Stomach (tissue), 4 donors: Measurements from ENCODE around the gene PTGDS.

ENCODE experiments used
- POLR2A ChIP-seq, 4 donors: fragments of 450-650 bp; IDR thresholded peaks; one replicate each; pipeline ENCODE4 v1.6.1; 2016; ENCODE audit warnings: antibody characterized with exemption in 4 of 4, control low read depth in 2 of 4, mild to moderate bottlenecking in 1 of 4, moderate library complexity in 1 of 4
- TF ChIP-seq, protein P1 (sequence below), 7 experiments: fragments of 450-650 bp in 4 of 7; fragments of 200-600 bp in 3 of 7; sonication (generic) in 3 of 7; IDR thresholded peaks; one replicate each; pipeline ENCODE4 v1.5.1; 2016 to 2019; ENCODE audit warnings: antibody characterized with exemption in 7 of 7, control low read depth in 2 of 7, mild to moderate bottlenecking in 1 of 7

DNA sequence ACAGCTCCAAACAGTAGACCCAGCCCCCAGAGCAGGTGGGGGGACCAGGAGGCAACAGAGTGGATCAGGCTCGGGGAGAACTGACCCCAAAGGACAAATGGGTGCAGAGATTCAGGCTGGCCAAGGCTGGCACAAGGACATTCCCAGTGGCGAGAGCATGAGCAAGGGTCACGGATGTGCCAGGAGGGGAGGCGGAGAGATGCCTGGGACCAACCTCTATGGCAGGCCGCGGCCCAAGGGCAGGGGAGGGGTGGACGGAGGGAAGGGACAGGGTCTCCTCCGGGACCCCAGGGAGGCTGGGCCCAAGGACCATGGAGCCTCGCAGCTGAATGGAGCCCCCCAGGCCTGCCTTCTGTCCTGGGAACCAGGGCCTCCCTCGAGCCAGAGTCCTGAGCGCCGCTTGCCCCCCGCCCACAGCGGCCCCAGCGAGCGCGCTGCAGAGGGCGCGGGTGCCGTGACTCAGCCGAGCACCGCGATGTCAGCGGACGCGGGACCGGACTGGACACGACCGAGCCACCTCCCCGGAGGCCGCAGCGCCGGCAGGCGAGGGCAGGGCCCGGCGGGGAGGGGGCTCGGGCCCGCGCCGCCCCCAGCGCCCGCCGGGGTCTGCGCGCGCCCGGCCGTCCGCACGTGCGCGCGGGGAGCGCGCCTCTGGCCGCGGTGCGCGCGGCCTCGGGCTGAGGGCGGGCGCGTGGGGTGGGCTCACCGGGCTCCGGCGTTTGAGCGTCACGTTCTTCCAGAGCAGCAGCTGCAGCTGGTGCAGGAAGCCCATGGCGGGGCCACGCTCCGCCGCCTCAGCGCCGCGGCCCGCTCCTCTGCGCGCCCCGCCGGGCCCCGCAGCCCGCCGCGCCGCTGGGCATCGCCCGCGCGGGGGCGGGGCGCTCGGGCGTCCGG is 50.3 kb downstream of the PTGDS start, which contains the start of gene ABCA2:
- TF ChIP-seq, protein P1, sequence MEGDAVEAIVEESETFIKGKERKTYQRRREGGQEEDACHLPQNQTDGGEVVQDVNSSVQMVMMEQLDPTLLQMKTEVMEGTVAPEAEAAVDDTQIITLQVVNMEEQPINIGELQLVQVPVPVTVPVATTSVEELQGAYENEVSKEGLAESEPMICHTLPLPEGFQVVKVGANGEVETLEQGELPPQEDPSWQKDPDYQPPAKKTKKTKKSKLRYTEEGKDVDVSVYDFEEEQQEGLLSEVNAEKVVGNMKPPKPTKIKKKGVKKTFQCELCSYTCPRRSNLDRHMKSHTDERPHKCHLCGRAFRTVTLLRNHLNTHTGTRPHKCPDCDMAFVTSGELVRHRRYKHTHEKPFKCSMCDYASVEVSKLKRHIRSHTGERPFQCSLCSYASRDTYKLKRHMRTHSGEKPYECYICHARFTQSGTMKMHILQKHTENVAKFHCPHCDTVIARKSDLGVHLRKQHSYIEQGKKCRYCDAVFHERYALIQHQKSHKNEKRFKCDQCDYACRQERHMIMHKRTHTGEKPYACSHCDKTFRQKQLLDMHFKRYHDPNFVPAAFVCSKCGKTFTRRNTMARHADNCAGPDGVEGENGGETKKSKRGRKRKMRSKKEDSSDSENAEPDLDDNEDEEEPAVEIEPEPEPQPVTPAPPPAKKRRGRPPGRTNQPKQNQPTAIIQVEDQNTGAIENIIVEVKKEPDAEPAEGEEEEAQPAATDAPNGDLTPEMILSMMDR (IDR thresholded peaks at IDR 0.05), result no peak
- no peak for TF ChIP-seq POLR2A (IDR thresholded peaks at IDR 0.05)
